ENCODE data around the gene INPP5F.
A peak's percentile ranks its signal among the peaks of the same experiment; 100 is the strongest.

INPP5F gene

GRCh38 chr10:119777686-119778085 lies 51.8 kb downstream of the INPP5F start:
- no peak overlapping the region for H3K27ac ChIP-seq
- H3K4me3 ChIP-seq (IDR thresholded peaks at IDR 0.05; ENCODE audit: insufficient read depth, low read depth, low read length) = no peak overlapping the region
- no peak overlapping the region for H3K9ac ChIP-seq
- H3K79me2 ChIP-seq (ENCODE audit: insufficient read depth, low read depth) = no peaks in the 10 kb centered on the region
- no peak overlapping the region for H2AFZ ChIP-seq (ENCODE audit: low read depth)
- no peaks in the 10 kb centered on the region for H3K27me3 ChIP-seq (ENCODE audit: insufficient read depth, low read depth)
- peaks cover 18% of the 10 kb centered on the region for H3K4me1 ChIP-seq (ENCODE audit: low read depth, poor library complexity, severe bottlenecking)
- H4K20me1 ChIP-seq (ENCODE audit: insufficient read depth) = no peaks in the 10 kb centered on the region
- no peak for TF ChIP-seq CTCF (conservative IDR thresholded peaks at IDR 0.05; ENCODE audit: low read depth, low read length)
- H3K4me2 ChIP-seq = no peak overlapping the region
- H3K36me3 ChIP-seq (ENCODE audit: insufficient read depth) = no peaks in the 10 kb centered on the region

- H3K9ac ChIP-seq = no peak overlapping the region
- no peak for TF ChIP-seq CTCF (conservative IDR thresholded peaks at IDR 0.05; ENCODE audit: low read depth, low read length)
Measured at GRCh38 chr10:119778776-119779445, 53.1 kb downstream of the INPP5F start.

GRCh38 chr10:119780879-119781480 lies 55.1 kb downstream of the INPP5F start:
- H3K79me2 ChIP-seq (ENCODE audit: insufficient read depth, low read depth) = no peaks in the 10 kb centered on the region
- no peak overlapping the region for H3K4me3 ChIP-seq (IDR thresholded peaks at IDR 0.05; ENCODE audit: insufficient read depth, low read depth, low read length)
- TF ChIP-seq CTCF (conservative IDR thresholded peaks at IDR 0.05; ENCODE audit: low read depth, low read length) = no peak
- H3K27me3 ChIP-seq (ENCODE audit: insufficient read depth, low read depth) = no peaks in the 10 kb centered on the region
- no peaks in the 10 kb centered on the region for H3K36me3 ChIP-seq (ENCODE audit: insufficient read depth)
- 0 out of 2 replicates have a peak overlapping the region, but pooled peaks have one; percentile 12 for H3K4me2 ChIP-seq
- peaks cover 51% of the 10 kb centered on the region for H3K4me1 ChIP-seq (ENCODE audit: low read depth, poor library complexity, severe bottlenecking)
- H3K9ac ChIP-seq = no peak overlapping the region
- no peak overlapping the region for H3K27ac ChIP-seq
- no peaks in the 10 kb centered on the region for H4K20me1 ChIP-seq (ENCODE audit: insufficient read depth)
- no peak overlapping the region for H2AFZ ChIP-seq (ENCODE audit: low read depth)

More at GRCh38 chr10:119778776-119779445, 53.1 kb downstream of the INPP5F start:
- Histone ChIP-seq H3K36me3 (ENCODE audit: insufficient read depth) (no peaks in the 10 kb centered on the region), H4K20me1 (ENCODE audit: insufficient read depth) (no peaks in the 10 kb centered on the region), H2AFZ (ENCODE audit: low read depth) (no peak overlapping the region), H3K27me3 (ENCODE audit: insufficient read depth, low read depth) (no peaks in the 10 kb centered on the region), H3K79me2 (ENCODE audit: insufficient read depth, low read depth) (no peaks in the 10 kb centered on the region), H3K27ac (no peak overlapping the region), H3K4me3 (IDR thresholded peaks at IDR 0.05; ENCODE audit: insufficient read depth, low read depth, low read length) (no peak overlapping the region), H3K4me1 (ENCODE audit: low read depth, poor library complexity, severe bottlenecking) (peaks cover 30% of the 10 kb centered on the region), H3K4me2 (no peak overlapping the region)

GRCh38 chr10:119781498-119781897 lies 55.6 kb downstream of the INPP5F start:
- Histone ChIP-seq H3K9ac (no peak overlapping the region), H3K4me2 (peak overlapping the region; percentile 12; the same call in 1 of the 2 replicates), H3K27ac (no peak overlapping the region), H3K4me3 (IDR thresholded peaks at IDR 0.05; ENCODE audit: insufficient read depth, low read depth, low read length) (no peak overlapping the region), H2AFZ (ENCODE audit: low read depth) (no peak overlapping the region), H3K4me1 (ENCODE audit: low read depth, poor library complexity, severe bottlenecking) (peaks cover 56% of the 10 kb centered on the region), H3K79me2 (ENCODE audit: insufficient read depth, low read depth) (no peaks in the 10 kb centered on the region), H3K36me3 (ENCODE audit: insufficient read depth) (no peaks in the 10 kb centered on the region), H4K20me1 (ENCODE audit: insufficient read depth) (no peaks in the 10 kb centered on the region), H3K27me3 (ENCODE audit: insufficient read depth, low read depth) (no peaks in the 10 kb centered on the region)
- no peak for TF ChIP-seq CTCF (conservative IDR thresholded peaks at IDR 0.05; ENCODE audit: low read depth, low read length)

All from KMS-11 (cell line).